Activated effector memory CD4-positive, alpha-beta T cell treated with anti-CD3 and anti-CD28 coated beads, Interleukin-2, amount 50 U/mL, for 16 hours (primary cell): Measurements from ENCODE around the gene MFSD8.
"Not testable (repeated sequence)": the region's sequence is repeated elsewhere in the genome, so short reads cannot be mapped to it uniquely, and the experiment has no call there.

Experiments used
- DNase-seq: peaks from one replicate; pipeline ENCODE4 v3.0.0-alpha.2; 2020

Gene MFSD8

GRCh38 chr4:127931836-127932235, 33.1 kb downstream of the MFSD8 start:
- not testable (repeated sequence) for DNase-seq

- no peak for DNase-seq
These were observed 34.8 kb downstream of the MFSD8 start for GRCh38 chr4:127930175-127930574.

- DNase-seq, result not testable (repeated sequence)
These were observed 39.3 kb downstream of the MFSD8 start for GRCh38 chr4:127925720-127926119.

- DNase-seq, result no peak
These were observed 42.7 kb downstream of the MFSD8 start for GRCh38 chr4:127922226-127922625.

GRCh38 chr4:127920521-127920920, 44.5 kb downstream of the MFSD8 start:
- no peak for DNase-seq

GRCh38 chr4:127917151-127917550, 47.8 kb downstream of the MFSD8 start:
- no peak for DNase-seq

GRCh38 chr4:127916512-127916911, 48.5 kb downstream of the MFSD8 start:
- no peak for DNase-seq

GRCh38 chr4:127905029-127905428, 59.9 kb downstream of the MFSD8 start:
- no peak for DNase-seq

GRCh38 chr4:127899682-127900081, 65.3 kb downstream of the MFSD8 start:
- not testable (repeated sequence) for DNase-seq

GRCh38 chr4:127896528-127896927, 68.4 kb downstream of the MFSD8 start:
- DNase-seq, result no peak

GRCh38 chr4:127896069-127896468, 68.9 kb downstream of the MFSD8 start:
- DNase-seq, result no peak

- DNase-seq, result no peak
These were observed 75.1 kb downstream of the MFSD8 start for GRCh38 chr4:127889903-127890302.

GRCh38 chr4:127888559-127888958, 76.4 kb downstream of the MFSD8 start:
- DNase-seq, result no peak

- DNase-seq, result no peak
These were observed 83.5 kb downstream of the MFSD8 start for GRCh38 chr4:127881563-127881864.

GRCh38 chr4:127880763-127881562, 84.0 kb downstream of the MFSD8 start, which contains the start of gene PLK4:
Gene PLK4, plus strand, starts transcription at chr4:127880893. Its CDS starts 242 bp downstream, at chr4:127881135.
- peak; percentile 97 for DNase-seq

GRCh38 chr4:127875791-127876190, 89.2 kb downstream of the MFSD8 start:
- DNase-seq, result no peak

- DNase-seq, result no peak
These were observed 94.3 kb downstream of the MFSD8 start for GRCh38 chr4:127870688-127871087.

- DNase-seq, result no peak
These were observed 94.7 kb downstream of the MFSD8 start for GRCh38 chr4:127870281-127870680.

- DNase-seq, result no peak
These were observed 96.8 kb downstream of the MFSD8 start for GRCh38 chr4:127868196-127868595.
